ENCODE measurements around the gene ACOX1. TPM values are rescaled to one million over a fixed set of nuclear protein-coding genes. Genes with fewer than 3 reads are reported as not detected.

ACOX1 gene
- total and polyA plus RNA-seq, 2 donors, result 15.1 to 76.0 TPM

- Histone ChIP-seq H3K4me1 (ENCODE audit: insufficient read depth) (no peaks in the 10 kb centered on the region), H3K27ac (ENCODE audit: low read depth) (no peak overlapping the region), H3K4me3 (ENCODE audit: low read depth, low read length) (no peak overlapping the region), H3K36me3 (ENCODE audit: insufficient read depth) (no peaks in the 10 kb centered on the region)
- WGBS, result 83% methylated on average over 6 of the region's 6 CpGs
- no peak for DNase-seq (ENCODE audit: extremely low spot score)
Observed at GRCh38 chr17:76003915-76004314, 24.9 kb upstream of the ACOX1 start.

GRCh38 chr17:76002100-76002499 is 23.1 kb upstream of the ACOX1 start:
- DNase-seq (ENCODE audit: extremely low spot score), result no peak
- no peaks in the 10 kb centered on the region for H3K4me1 ChIP-seq (ENCODE audit: insufficient read depth)
- 96% methylated on average over 12 of the region's 12 CpGs for WGBS
- no peaks in the 10 kb centered on the region for H3K36me3 ChIP-seq (ENCODE audit: insufficient read depth)
- no peak overlapping the region for H3K27ac ChIP-seq (ENCODE audit: low read depth)
- H3K4me3 ChIP-seq (ENCODE audit: low read depth, low read length), result no peak overlapping the region

GRCh38 chr17:76000755-76001521 is 22.0 kb upstream of the ACOX1 start, which contains the start of gene CDK3:
Gene CDK3, plus strand, starts transcription at chr17:76000855. Its CDS starts 571 bp downstream, at chr17:76001426.
- Histone ChIP-seq H3K4me1 (ENCODE audit: insufficient read depth) (no peaks in the 10 kb centered on the region), H3K36me3 (ENCODE audit: insufficient read depth) (no peaks in the 10 kb centered on the region), H3K27ac (ENCODE audit: low read depth) (peak within 1 kb of the TSS; percentile 27), H3K4me3 (ENCODE audit: low read depth, low read length) (no peak within 1 kb of the TSS)
- WGBS, result 87% methylated on average over 21 of the region's 21 CpGs
- DNase-seq (ENCODE audit: extremely low spot score), result no peak

- no peaks in the 10 kb centered on the region for H3K36me3 ChIP-seq (ENCODE audit: insufficient read depth)
- H3K4me3 ChIP-seq (ENCODE audit: low read depth, low read length), result no peak overlapping the region
- 70% methylated on average over 31 of the region's 31 CpGs for WGBS
- no peaks in the 10 kb centered on the region for H3K4me1 ChIP-seq (ENCODE audit: insufficient read depth)
- no peak for DNase-seq (ENCODE audit: extremely low spot score)
- H3K27ac ChIP-seq (ENCODE audit: low read depth), result peak overlapping the region; percentile 16
Observed at GRCh38 chr17:76000016-76000754, 21.2 kb upstream of the ACOX1 start.

- WGBS, result 92% methylated on average over 9 of the region's 9 CpGs
- DNase-seq (ENCODE audit: extremely low spot score), result no peak
- no peaks in the 10 kb centered on the region for H3K36me3 ChIP-seq (ENCODE audit: insufficient read depth)
- no peaks in the 10 kb centered on the region for H3K4me1 ChIP-seq (ENCODE audit: insufficient read depth)
- no peak overlapping the region for H3K4me3 ChIP-seq (ENCODE audit: low read depth, low read length)
- H3K27ac ChIP-seq (ENCODE audit: low read depth), result no peak overlapping the region
Observed at GRCh38 chr17:75998327-75998795, 19.4 kb upstream of the ACOX1 start.

GRCh38 chr17:75996665-75997590 is 18.0 kb upstream of the ACOX1 start:
- Histone ChIP-seq H3K4me3 (ENCODE audit: low read depth, low read length) (no peak overlapping the region), H3K27ac (ENCODE audit: low read depth) (peak overlapping the region; percentile 80)
- 33% methylated on average over 18 of the region's 18 CpGs for WGBS

GRCh38 chr17:75995385-75995925 is 16.5 kb upstream of the ACOX1 start:
- no peak for DNase-seq (ENCODE audit: extremely low spot score)
- no peaks in the 10 kb centered on the region for H3K4me1 ChIP-seq (ENCODE audit: insufficient read depth)
- no peak overlapping the region for H3K27ac ChIP-seq (ENCODE audit: low read depth)
- H3K36me3 ChIP-seq (ENCODE audit: insufficient read depth), result no peaks in the 10 kb centered on the region
- 95% methylated on average over 7 of the region's 7 CpGs for WGBS
- H3K4me3 ChIP-seq (ENCODE audit: low read depth, low read length), result no peak overlapping the region

More at GRCh38 chr17:75996665-75997590, 18.0 kb upstream of the ACOX1 start:
- Histone ChIP-seq H3K4me1 (ENCODE audit: insufficient read depth) (no peaks in the 10 kb centered on the region), H3K36me3 (ENCODE audit: insufficient read depth) (no peaks in the 10 kb centered on the region)
- DNase-seq (ENCODE audit: extremely low spot score), result no peak

GRCh38 chr17:75994802-75995370 is 15.9 kb upstream of the ACOX1 start:
- WGBS, result 94% methylated on average over 5 of the region's 5 CpGs
- H3K36me3 ChIP-seq (ENCODE audit: insufficient read depth), result no peaks in the 10 kb centered on the region

GRCh38 chr17:75991396-75991795 is 12.4 kb upstream of the ACOX1 start:
- WGBS, result 89% methylated on average over 9 of the region's 9 CpGs
- Histone ChIP-seq H3K4me3 (ENCODE audit: low read depth, low read length) (no peak overlapping the region), H3K27ac (ENCODE audit: low read depth) (no peak overlapping the region), H3K36me3 (ENCODE audit: insufficient read depth) (no peaks in the 10 kb centered on the region), H3K4me1 (ENCODE audit: insufficient read depth) (no peaks in the 10 kb centered on the region)
- DNase-seq (ENCODE audit: extremely low spot score), result no peak

More at GRCh38 chr17:75994802-75995370, 15.9 kb upstream of the ACOX1 start:
- H3K27ac ChIP-seq (ENCODE audit: low read depth), result no peak overlapping the region
- DNase-seq (ENCODE audit: extremely low spot score), result no peak
- no peaks in the 10 kb centered on the region for H3K4me1 ChIP-seq (ENCODE audit: insufficient read depth)
- no peak overlapping the region for H3K4me3 ChIP-seq (ENCODE audit: low read depth, low read length)

GRCh38 chr17:75987041-75987440 is 8.1 kb upstream of the ACOX1 start:
- Histone ChIP-seq H3K4me1 (ENCODE audit: insufficient read depth) (no peaks in the 10 kb centered on the region), H3K4me3 (ENCODE audit: low read depth, low read length) (no peak overlapping the region), H3K27ac (ENCODE audit: low read depth) (no peak overlapping the region), H3K36me3 (ENCODE audit: insufficient read depth) (no peaks in the 10 kb centered on the region)
- DNase-seq (ENCODE audit: extremely low spot score), result no peak
- whole genome bisulfite sequencing, result 77% methylated on average over 4 of the region's 4 CpGs

- Histone ChIP-seq H3K36me3 (ENCODE audit: insufficient read depth) (no peaks in the 10 kb centered on the region), H3K27ac (ENCODE audit: low read depth) (no peak overlapping the region), H3K4me1 (ENCODE audit: insufficient read depth) (no peaks in the 10 kb centered on the region), H3K4me3 (ENCODE audit: low read depth, low read length) (no peak overlapping the region)
- 86% methylated on average over 4 of the region's 4 CpGs for WGBS
- DNase-seq (ENCODE audit: extremely low spot score), result no peak
Observed at GRCh38 chr17:75985986-75986385, 7.0 kb upstream of the ACOX1 start.

- 58% methylated on average over 6 of the region's 6 CpGs for WGBS
- Histone ChIP-seq H3K4me3 (ENCODE audit: low read depth, low read length) (no peak overlapping the region), H3K4me1 (ENCODE audit: insufficient read depth) (no peaks in the 10 kb centered on the region), H3K27ac (ENCODE audit: low read depth) (no peak overlapping the region), H3K36me3 (ENCODE audit: insufficient read depth) (no peaks in the 10 kb centered on the region)
- DNase-seq (ENCODE audit: extremely low spot score), result no peak
Observed at GRCh38 chr17:75983501-75984181, 4.7 kb upstream of the ACOX1 start.
